Measurements from ENCODE around the gene RARB.

RARB gene

GRCh38 chr3:25610779-25611178, 182.7 kb downstream of the RARB start:
- TF ChIP-seq CTCF (IDR thresholded peaks at IDR 0.05; ENCODE audit: low read depth, low read length): no peak
- DNase-seq (ENCODE audit: low read depth, low spot score): no peak
- in situ Hi-C loops (cut with HindIII; ENCODE audit: low sequenced_read_pairs): no loop called here
- H3K4me3 ChIP-seq (ENCODE audit: low read depth, low read length): no peak overlapping the region

- no peak for TF ChIP-seq CTCF (IDR thresholded peaks at IDR 0.05; ENCODE audit: low read depth, low read length)
- in situ Hi-C loops (cut with HindIII; ENCODE audit: low sequenced_read_pairs): no loop called here
- DNase-seq (ENCODE audit: low read depth, low spot score): no peak
- H3K4me3 ChIP-seq (ENCODE audit: low read depth, low read length): no peak overlapping the region
Measured at GRCh38 chr3:25611193-25611592, 183.1 kb downstream of the RARB start.

GRCh38 chr3:25618028-25618427, 190.0 kb downstream of the RARB start:
- no peak overlapping the region for H3K4me3 ChIP-seq (ENCODE audit: low read depth, low read length)
- no peak for TF ChIP-seq CTCF (IDR thresholded peaks at IDR 0.05; ENCODE audit: low read depth, low read length)
- no peak for DNase-seq (ENCODE audit: low read depth, low spot score)
- in situ Hi-C loops (cut with HindIII; ENCODE audit: low sequenced_read_pairs): no loop called here

GRCh38 chr3:25619382-25619781, 191.3 kb downstream of the RARB start:
- DNase-seq (ENCODE audit: low read depth, low spot score): no peak
- TF ChIP-seq CTCF (IDR thresholded peaks at IDR 0.05; ENCODE audit: low read depth, low read length): no peak
- H3K4me3 ChIP-seq (ENCODE audit: low read depth, low read length): no peak overlapping the region
- in situ Hi-C loops (cut with HindIII; ENCODE audit: low sequenced_read_pairs): no loop called here

GRCh38 chr3:25620493-25620892, 192.4 kb downstream of the RARB start:
- no peak for TF ChIP-seq CTCF (IDR thresholded peaks at IDR 0.05; ENCODE audit: low read depth, low read length)
- in situ Hi-C loops (cut with HindIII; ENCODE audit: low sequenced_read_pairs): no loop called here
- H3K4me3 ChIP-seq (ENCODE audit: low read depth, low read length): no peak overlapping the region
- DNase-seq (ENCODE audit: low read depth, low spot score): no peak

- H3K4me3 ChIP-seq (ENCODE audit: low read depth, low read length): no peak overlapping the region
- no peak for TF ChIP-seq CTCF (IDR thresholded peaks at IDR 0.05; ENCODE audit: low read depth, low read length)
- in situ Hi-C loops (cut with HindIII; ENCODE audit: low sequenced_read_pairs): no loop called here
- DNase-seq (ENCODE audit: low read depth, low spot score): no peak
Measured at GRCh38 chr3:25621087-25621486, 193.0 kb downstream of the RARB start.

- H3K4me3 ChIP-seq (ENCODE audit: low read depth, low read length): no peak overlapping the region
- in situ Hi-C loops (cut with HindIII; ENCODE audit: low sequenced_read_pairs): no loop called here
- no peak for TF ChIP-seq CTCF (IDR thresholded peaks at IDR 0.05; ENCODE audit: low read depth, low read length)
- no peak for DNase-seq (ENCODE audit: low read depth, low spot score)
Measured at GRCh38 chr3:25631989-25632388, 203.9 kb downstream of the RARB start.
